ENCODE measurements around the gene TTN.

DNA sequence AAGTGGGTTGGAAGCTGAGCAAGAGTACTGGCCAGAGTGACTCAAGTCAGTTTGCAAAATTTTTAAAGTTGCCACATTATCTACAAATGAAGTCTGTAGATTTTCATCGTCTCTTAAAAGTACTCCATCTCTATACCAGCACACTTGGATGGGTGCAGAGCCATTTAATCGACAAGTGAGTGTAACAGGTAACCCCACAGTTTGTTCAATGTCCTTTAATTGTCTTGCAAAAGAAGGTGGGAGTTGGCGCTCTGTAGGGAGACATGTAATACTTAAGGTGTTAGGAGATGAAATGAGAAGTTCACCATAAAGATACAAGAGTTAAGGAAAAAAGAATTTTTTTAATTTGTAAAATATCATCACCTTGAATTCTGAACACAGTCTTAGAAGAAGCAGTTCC is 84.9 kb downstream of the TTN start:
- TF ChIP-seq, protein P1, sequence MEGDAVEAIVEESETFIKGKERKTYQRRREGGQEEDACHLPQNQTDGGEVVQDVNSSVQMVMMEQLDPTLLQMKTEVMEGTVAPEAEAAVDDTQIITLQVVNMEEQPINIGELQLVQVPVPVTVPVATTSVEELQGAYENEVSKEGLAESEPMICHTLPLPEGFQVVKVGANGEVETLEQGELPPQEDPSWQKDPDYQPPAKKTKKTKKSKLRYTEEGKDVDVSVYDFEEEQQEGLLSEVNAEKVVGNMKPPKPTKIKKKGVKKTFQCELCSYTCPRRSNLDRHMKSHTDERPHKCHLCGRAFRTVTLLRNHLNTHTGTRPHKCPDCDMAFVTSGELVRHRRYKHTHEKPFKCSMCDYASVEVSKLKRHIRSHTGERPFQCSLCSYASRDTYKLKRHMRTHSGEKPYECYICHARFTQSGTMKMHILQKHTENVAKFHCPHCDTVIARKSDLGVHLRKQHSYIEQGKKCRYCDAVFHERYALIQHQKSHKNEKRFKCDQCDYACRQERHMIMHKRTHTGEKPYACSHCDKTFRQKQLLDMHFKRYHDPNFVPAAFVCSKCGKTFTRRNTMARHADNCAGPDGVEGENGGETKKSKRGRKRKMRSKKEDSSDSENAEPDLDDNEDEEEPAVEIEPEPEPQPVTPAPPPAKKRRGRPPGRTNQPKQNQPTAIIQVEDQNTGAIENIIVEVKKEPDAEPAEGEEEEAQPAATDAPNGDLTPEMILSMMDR (IDR thresholded peaks at IDR 0.05) = no peak
- TF ChIP-seq POLR2A (IDR thresholded peaks at IDR 0.05) = no peak

Data from uterus (tissue), 2 donors.